ENCODE data around the gene USP32. TPM values are rescaled to one million over a fixed set of nuclear protein-coding genes. Genes with fewer than 3 reads are reported as not detected.

Gene USP32
- total RNA-seq, 1 donor from 2014 or later = 22.8 TPM

DNA sequence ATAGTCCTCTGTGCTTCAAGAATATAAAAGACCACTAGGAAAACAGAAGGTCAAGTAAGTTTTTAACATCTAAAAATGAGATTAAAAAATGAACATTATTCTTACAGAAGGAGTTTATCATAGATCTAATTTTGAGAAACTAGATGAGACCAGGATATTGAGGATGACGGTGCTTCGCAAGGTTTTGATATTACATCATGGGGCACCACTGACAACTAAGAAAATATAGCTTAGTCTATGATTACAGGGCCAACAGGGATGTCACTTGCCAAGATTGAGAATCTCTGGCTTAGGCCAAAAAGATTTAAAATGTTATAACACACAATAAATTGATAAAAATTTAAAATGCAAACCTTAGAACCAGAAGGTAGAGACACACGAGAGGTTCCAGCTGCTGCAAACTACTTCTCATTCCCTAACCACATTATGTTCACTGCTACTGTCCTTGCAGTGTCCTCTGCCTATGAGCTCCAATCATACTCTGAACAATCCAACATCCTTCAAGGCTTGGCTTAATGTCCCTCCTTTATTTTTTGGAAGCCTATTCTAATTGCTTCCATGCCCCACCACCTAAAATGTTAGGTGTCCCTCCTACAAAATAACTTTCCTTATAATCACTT, 33.2 kb downstream of the USP32 start:
- Histone ChIP-seq H3K9me3 (replicated peaks) (no peaks in the 10 kb centered on the region), H3K4me3 (no peak overlapping the region), H3K36me3 (peaks cover 3% of the 10 kb centered on the region), H3K27me3 (ENCODE audit: low read depth) (no peaks in the 10 kb centered on the region), H3K4me1 (peaks cover 24% of the 10 kb centered on the region), H3K27ac (replicated peaks) (no peak overlapping the region)
- TF ChIP-seq, protein P1, sequence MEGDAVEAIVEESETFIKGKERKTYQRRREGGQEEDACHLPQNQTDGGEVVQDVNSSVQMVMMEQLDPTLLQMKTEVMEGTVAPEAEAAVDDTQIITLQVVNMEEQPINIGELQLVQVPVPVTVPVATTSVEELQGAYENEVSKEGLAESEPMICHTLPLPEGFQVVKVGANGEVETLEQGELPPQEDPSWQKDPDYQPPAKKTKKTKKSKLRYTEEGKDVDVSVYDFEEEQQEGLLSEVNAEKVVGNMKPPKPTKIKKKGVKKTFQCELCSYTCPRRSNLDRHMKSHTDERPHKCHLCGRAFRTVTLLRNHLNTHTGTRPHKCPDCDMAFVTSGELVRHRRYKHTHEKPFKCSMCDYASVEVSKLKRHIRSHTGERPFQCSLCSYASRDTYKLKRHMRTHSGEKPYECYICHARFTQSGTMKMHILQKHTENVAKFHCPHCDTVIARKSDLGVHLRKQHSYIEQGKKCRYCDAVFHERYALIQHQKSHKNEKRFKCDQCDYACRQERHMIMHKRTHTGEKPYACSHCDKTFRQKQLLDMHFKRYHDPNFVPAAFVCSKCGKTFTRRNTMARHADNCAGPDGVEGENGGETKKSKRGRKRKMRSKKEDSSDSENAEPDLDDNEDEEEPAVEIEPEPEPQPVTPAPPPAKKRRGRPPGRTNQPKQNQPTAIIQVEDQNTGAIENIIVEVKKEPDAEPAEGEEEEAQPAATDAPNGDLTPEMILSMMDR (IDR thresholded peaks at IDR 0.05; ENCODE audit: borderline replicate concordance) = no peak
- intact Hi-C loops (cut with micrococcal nuclease) = no loop called here
- no peak for DNase-seq

GRCh38 chr17:60356940-60357339, 35.0 kb downstream of the USP32 start:
- intact Hi-C loops (cut with micrococcal nuclease) = no loop called here
- Histone ChIP-seq H3K4me1 (peaks cover 24% of the 10 kb centered on the region), H3K36me3 (peaks cover 3% of the 10 kb centered on the region), H3K27me3 (ENCODE audit: low read depth) (no peaks in the 10 kb centered on the region), H3K27ac (replicated peaks) (no peak overlapping the region), H3K9me3 (replicated peaks) (no peaks in the 10 kb centered on the region), H3K4me3 (no peak overlapping the region)
- DNase-seq = no peak
- TF ChIP-seq, protein P1 (IDR thresholded peaks at IDR 0.05; ENCODE audit: borderline replicate concordance) = no peak

GRCh38 chr17:60355663-60356594, 36.0 kb downstream of the USP32 start:
- intact Hi-C loops (cut with micrococcal nuclease) = no loop called here
- H3K4me3 ChIP-seq = no peak overlapping the region
- H3K27me3 ChIP-seq (ENCODE audit: low read depth) = no peaks in the 10 kb centered on the region
- H3K4me1 ChIP-seq = peaks cover 30% of the 10 kb centered on the region
- no peaks in the 10 kb centered on the region for H3K9me3 ChIP-seq (replicated peaks)
- TF ChIP-seq, protein P1 (IDR thresholded peaks at IDR 0.05; ENCODE audit: borderline replicate concordance) = no peak
- H3K27ac ChIP-seq (replicated peaks) = no peak overlapping the region
- DNase-seq = no peak
- peaks cover 3% of the 10 kb centered on the region for H3K36me3 ChIP-seq

GRCh38 chr17:60354223-60354622, 37.7 kb downstream of the USP32 start:
- DNase-seq = no peak
- Histone ChIP-seq H3K4me3 (no peak overlapping the region), H3K27me3 (ENCODE audit: low read depth) (no peaks in the 10 kb centered on the region), H3K9me3 (replicated peaks) (no peaks in the 10 kb centered on the region), H3K4me1 (peaks cover 32% of the 10 kb centered on the region), H3K27ac (replicated peaks) (no peak overlapping the region), H3K36me3 (peaks cover 3% of the 10 kb centered on the region)
- TF ChIP-seq, protein P1 (IDR thresholded peaks at IDR 0.05; ENCODE audit: borderline replicate concordance) = no peak
- intact Hi-C loops (cut with micrococcal nuclease) = no loop called here

DNA sequence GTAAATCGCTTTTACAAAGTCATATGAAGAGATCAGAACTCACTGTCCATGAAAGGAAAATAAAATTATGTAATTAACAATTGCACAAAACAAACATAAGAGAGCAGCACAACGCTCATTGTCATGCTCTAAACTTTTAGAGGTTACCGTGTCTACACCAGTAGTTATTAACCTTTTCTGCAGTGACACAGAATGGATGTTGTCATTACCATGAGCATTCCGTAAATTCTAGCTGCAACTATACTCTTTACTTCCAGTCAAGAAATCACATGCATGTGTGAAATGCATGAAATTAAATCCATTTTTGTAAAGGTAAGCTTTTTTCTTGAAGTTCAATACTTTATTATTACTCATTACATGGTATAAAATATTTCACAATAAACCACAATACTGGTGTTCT, 38.2 kb downstream of the USP32 start:
- H3K27me3 ChIP-seq (ENCODE audit: low read depth) = no peaks in the 10 kb centered on the region
- intact Hi-C loops (cut with micrococcal nuclease) = no loop called here
- TF ChIP-seq, protein P1 (IDR thresholded peaks at IDR 0.05; ENCODE audit: borderline replicate concordance) = no peak

More for the DNA sequence above, 38.2 kb downstream of the USP32 start:
- no peak overlapping the region for H3K4me3 ChIP-seq
- no peaks in the 10 kb centered on the region for H3K9me3 ChIP-seq (replicated peaks)
- H3K4me1 ChIP-seq = peaks cover 31% of the 10 kb centered on the region
- DNase-seq = no peak
- no peak overlapping the region for H3K27ac ChIP-seq (replicated peaks)
- peaks cover 3% of the 10 kb centered on the region for H3K36me3 ChIP-seq

Data from left ventricle myocardium inferior (tissue), 1 donor.